Keratinocyte (primary cell): ENCODE measurements around the gene ABI3BP. TPM values are rescaled to one million over a fixed set of nuclear protein-coding genes. Genes with fewer than 3 reads are reported as not detected.

Experiments used
- DNase-seq: peaks from one replicate; pipeline ENCODE4 v3.0.0-alpha.2; 2011; ENCODE audit warnings: low read depth, missing footprints, low spot score
- FAIRE-seq: peaks from 2 replicates; lab custom pipeline; 2011; peaks lifted over from hg19 to GRCh38; lab: Jason Lieb, UNC
- H2AFZ ChIP-seq: 2 replicates; pipeline ENCODE4 v1.6.0; 2012; ENCODE audit warnings: low read length, control low read depth, inconsistent platforms; ENCODE audit not compliant: control insufficient read depth
- H3K27ac ChIP-seq: 2 replicates; pipeline ENCODE4 v1.5.1; 2011; ENCODE audit warnings: low read length; ENCODE audit not compliant: control insufficient read depth, insufficient read depth
- H3K27me3 ChIP-seq: 3 replicates; pipeline ENCODE4 v1.6.0; 2011; ENCODE audit warnings: low read length; ENCODE audit not compliant: control insufficient read depth, insufficient read depth; ENCODE audit errors: extremely low read depth
- H3K36me3 ChIP-seq, 2 experiments: 2 replicates in 1 of 2; 3 replicates in 1 of 2; pipeline ENCODE4 v1.5.1; 2011; ENCODE audit warnings: low read length in 2 of 2, mild to moderate bottlenecking in 1 of 2; ENCODE audit not compliant: control insufficient read depth in 2 of 2, insufficient read depth in 2 of 2; ENCODE audit errors: extremely low read depth in 1 of 2
- H3K4me1 ChIP-seq: 3 replicates; pipeline ENCODE4 v1.5.1; 2011; ENCODE audit warnings: low read length; ENCODE audit not compliant: control insufficient read depth, insufficient read depth; ENCODE audit errors: extremely low read depth
- H3K4me2 ChIP-seq: 3 replicates; pipeline ENCODE4 v1.6.0; 2011; ENCODE audit warnings: low read depth, low read length; ENCODE audit not compliant: control insufficient read depth, insufficient read depth; ENCODE audit errors: extremely low read depth
- H3K4me3 ChIP-seq, 3 experiments: fragments of 200-600 bp in 1 of 3; sonication (generic) in 1 of 3; 2 replicates in 2 of 3; 3 replicates in 1 of 3; pipeline ENCODE4 v1.5.1; 2011 to 2016; ENCODE audit warnings: low read length in 3 of 3, mild to moderate bottlenecking in 3 of 3, control low read depth in 2 of 3, inconsistent platforms in 1 of 3, low read depth in 1 of 3, mixed read lengths in 1 of 3, mixed run types in 1 of 3, moderate library complexity in 1 of 3; ENCODE audit not compliant: control insufficient read depth in 2 of 3, insufficient read depth in 2 of 3; ENCODE audit errors: extremely low read depth in 1 of 3
- H3K79me2 ChIP-seq: 2 replicates; pipeline ENCODE4 v1.6.0; 2012; ENCODE audit warnings: low read length; ENCODE audit not compliant: control insufficient read depth, insufficient read depth
- H3K9ac ChIP-seq: 3 replicates; pipeline ENCODE4 v1.6.0; 2011; ENCODE audit warnings: low read length; ENCODE audit not compliant: control insufficient read depth, insufficient read depth; ENCODE audit errors: extremely low read depth
- H3K9me1 ChIP-seq: 3 replicates; pipeline ENCODE4 v1.6.0; 2011; ENCODE audit warnings: low read length; ENCODE audit not compliant: control insufficient read depth, insufficient read depth; ENCODE audit errors: extremely low read depth
- H3K9me3 ChIP-seq: 2 replicates; pipeline ENCODE4 v1.5.1; 2012; ENCODE audit warnings: low read depth, low read length; ENCODE audit not compliant: control insufficient read depth
- H4K20me1 ChIP-seq: 3 replicates; pipeline ENCODE4 v1.6.0; 2011; ENCODE audit warnings: low read length; ENCODE audit not compliant: control insufficient read depth, insufficient read depth; ENCODE audit errors: extremely low read depth
- CTCF ChIP-seq, 3 experiments: IDR thresholded peaks in 1 of 3; conservative IDR thresholded peaks in 1 of 3; optimal IDR thresholded peaks in 1 of 3; 2 replicates in 2 of 3; 3 replicates in 1 of 3; pipeline versions ENCODE3 to v1.5.1; 2011; ENCODE audit warnings: low read length in 3 of 3, mild to moderate bottlenecking in 3 of 3, moderate library complexity in 2 of 3, control low read depth in 1 of 3, inconsistent platforms in 1 of 3; ENCODE audit not compliant: insufficient read depth in 2 of 3; ENCODE audit errors: extremely low read depth in 1 of 3
- EZH2 ChIP-seq: IDR thresholded peaks from one replicate; pipeline ENCODE4 v1.6.1; 2012; ENCODE audit warnings: inconsistent platforms, mild to moderate bottlenecking, low read length, moderate library complexity
- dilution Hi-C: fragments of 300-500 bp; cut with MboI; formaldehyde crosslinking; loops from one replicate; pipeline ENCODE4 v1.7.0; 2020; ENCODE audit warnings: low sequenced_read_pairs; ENCODE audit not compliant: extremely low pct_ligation_motif_present
- polyA plus RNA-seq, 5 experiments: library from polyadenylated mRNA; depleted of rRNA in 3 of 5; stranded (reverse) in 3 of 5; stranded (forward) in 1 of 5; unstranded in 1 of 5; fragments of >200 nt; gene quantifications; 1 replicate in 1 of 5; 2 replicates in 3 of 5; 3 replicates in 1 of 5; pipeline versions ENCODE4 v1.2.1 to v1.2.3, GENCODE V29; 2011 to 2012; ENCODE audit warnings: missing spikeins in 2 of 5, low read depth in 1 of 5, low replicate concordance in 1 of 5

ABI3BP gene
- polyA plus RNA-seq, 1 donor (not counting 4 experiments of a cell fraction or from before 2014, with no cell fraction given) = 0.59 TPM

GRCh38 chr3:100966807-100967206 lies 26.4 kb downstream of the ABI3BP start:
- Histone ChIP-seq H3K4me1 (no peaks in the 10 kb centered on the region), H3K4me2 (no peak overlapping the region), H3K27me3 (no peaks in the 10 kb centered on the region), H3K9ac (no peak overlapping the region), H3K36me3 (no peaks in the 10 kb centered on the region), H3K9me3 (no peaks in the 10 kb centered on the region), H3K4me3 (no peak overlapping the region), H3K9me1 (no peaks in the 10 kb centered on the region), H2AFZ (no peak overlapping the region), H4K20me1 (no peaks in the 10 kb centered on the region), H3K79me2 (no peaks in the 10 kb centered on the region), H3K27ac (no peak overlapping the region)
- FAIRE-seq = no peak
- TF ChIP-seq CTCF (optimal IDR thresholded peaks at IDR 0.05 in 1 of 3, IDR thresholded peaks at IDR 0.05 in 1 of 3, conservative IDR thresholded peaks at IDR 0.05 in 1 of 3; ENCODE audit: extremely low read depth in 1 of 3, insufficient read depth in 2 of 3, low read length in 3 of 3) = no peak
- no peak for TF ChIP-seq EZH2
- DNase-seq = no peak
- dilution Hi-C loops = no loop called here

- no peak for FAIRE-seq
- Histone ChIP-seq H2AFZ (no peak overlapping the region), H3K9me1 (no peaks in the 10 kb centered on the region), H3K27ac (no peak overlapping the region), H4K20me1 (no peaks in the 10 kb centered on the region), H3K79me2 (no peaks in the 10 kb centered on the region), H3K4me1 (no peaks in the 10 kb centered on the region), H3K27me3 (no peaks in the 10 kb centered on the region), H3K9me3 (no peaks in the 10 kb centered on the region), H3K4me2 (no peak overlapping the region), H3K4me3 (no peak overlapping the region), H3K36me3 (no peaks in the 10 kb centered on the region), H3K9ac (no peak overlapping the region)
- TF ChIP-seq EZH2 (no peak), CTCF (optimal IDR thresholded peaks at IDR 0.05 in 1 of 3, IDR thresholded peaks at IDR 0.05 in 1 of 3, conservative IDR thresholded peaks at IDR 0.05 in 1 of 3; ENCODE audit: extremely low read depth in 1 of 3, insufficient read depth in 2 of 3, low read length in 3 of 3) (no peak)
- DNase-seq = no peak
- dilution Hi-C loops = no loop called here
Measured at GRCh38 chr3:100966049-100966491, 27.2 kb downstream of the ABI3BP start.
